K562 (cell line): ENCODE results near the gene VMP1.

Source experiments
- CHD2 ChIP-seq: IDR thresholded peaks from 2 replicates; pipeline ENCODE4 v1.6.1; 2011; ENCODE audit warnings: low read depth, low read length
- PHB2 ChIP-seq: fragments of 450-650 bp; IDR thresholded peaks from 2 replicates; pipeline ENCODE4 v1.6.1; 2017; ENCODE audit warnings: low read depth
- RFX1 ChIP-seq: fragments of 450-650 bp; IDR thresholded peaks from 2 replicates; pipeline ENCODE4 v1.6.1; 2016; ENCODE audit warnings: mild to moderate bottlenecking, moderate library complexity
- TARDBP ChIP-seq: fragments of 450-650 bp; IDR thresholded peaks from 2 replicates; pipeline ENCODE4 v1.6.1; 2016
- ZBTB7A ChIP-seq: IDR thresholded peaks from 2 replicates; pipeline ENCODE4 v1.6.1; 2011; ENCODE audit warnings: low read depth, mild to moderate bottlenecking, low read length, moderate library complexity, borderline replicate concordance; ENCODE audit not compliant: control insufficient read depth
- ZNF699 ChIP-seq: fragments of 250-450 bp; sonication (Bioruptor Pico); IDR thresholded peaks from 2 replicates; pipeline ENCODE4 v1.8.0; 2021; ENCODE audit warnings: mild to moderate bottlenecking, moderate library complexity; ENCODE audit not compliant: insufficient replicate concordance
- ZSCAN29 ChIP-seq: fragments of 450-650 bp; IDR thresholded peaks from 2 replicates; pipeline ENCODE4 v1.6.1; 2017
- TF ChIP-seq, protein P1 (sequence below): sonication (generic); formaldehyde crosslinking; IDR thresholded peaks from 2 replicates; pipeline ENCODE4 v1.8.1; 2023; ENCODE audit warnings: mild to moderate bottlenecking, missing genetic modification reagents
- TF ChIP-seq, protein P2 (sequence below): fragments of 250-450 bp; sonication (Bioruptor Pico); IDR thresholded peaks from 2 replicates; pipeline ENCODE4 v1.8.0; 2022; ENCODE audit warnings: moderate library complexity, mild to moderate bottlenecking, inconsistent platforms
- TF ChIP-seq, protein P3 (sequence below), 3 experiments: IDR thresholded peaks in 2 of 3; conservative IDR thresholded peaks in 1 of 3; 2 replicates each; pipeline ENCODE4 v1.5.1; 2011 to 2012; ENCODE audit warnings: low read length in 3 of 3, mild to moderate bottlenecking in 3 of 3, control low read depth in 2 of 3, improper control_type of control experiment in 1 of 3, inconsistent platforms in 1 of 3, low read depth in 1 of 3, mixed read lengths in 1 of 3, moderate library complexity in 1 of 3; ENCODE audit not compliant: insufficient read depth in 2 of 3
- TF ChIP-seq, protein P4 (sequence below): sonication (generic); formaldehyde crosslinking; IDR thresholded peaks from 2 replicates; pipeline ENCODE4 v1.8.0; 2023; ENCODE audit warnings: mild to moderate bottlenecking, missing genetic modification reagents

DNA sequence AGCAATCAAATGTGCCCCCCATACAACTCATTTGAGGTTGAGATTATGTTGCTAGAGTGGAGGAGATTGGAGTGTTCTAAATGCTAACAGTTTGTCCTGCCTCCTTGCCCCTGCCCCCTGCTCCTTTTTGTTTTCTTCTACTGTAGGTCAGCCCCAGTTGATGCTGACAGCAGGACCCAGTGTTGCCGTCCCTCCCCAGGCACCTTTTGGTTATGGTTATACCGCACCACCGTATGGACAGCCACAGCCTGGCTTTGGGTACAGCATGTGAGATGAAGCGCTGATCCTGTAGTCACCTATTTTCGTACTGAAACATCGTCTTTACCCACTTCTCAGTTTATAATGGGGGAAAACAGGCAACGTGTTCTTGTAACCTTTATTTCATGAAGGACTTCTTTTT lies 13.9 kb upstream of the VMP1 start:
- TF ChIP-seq, protein P1, sequence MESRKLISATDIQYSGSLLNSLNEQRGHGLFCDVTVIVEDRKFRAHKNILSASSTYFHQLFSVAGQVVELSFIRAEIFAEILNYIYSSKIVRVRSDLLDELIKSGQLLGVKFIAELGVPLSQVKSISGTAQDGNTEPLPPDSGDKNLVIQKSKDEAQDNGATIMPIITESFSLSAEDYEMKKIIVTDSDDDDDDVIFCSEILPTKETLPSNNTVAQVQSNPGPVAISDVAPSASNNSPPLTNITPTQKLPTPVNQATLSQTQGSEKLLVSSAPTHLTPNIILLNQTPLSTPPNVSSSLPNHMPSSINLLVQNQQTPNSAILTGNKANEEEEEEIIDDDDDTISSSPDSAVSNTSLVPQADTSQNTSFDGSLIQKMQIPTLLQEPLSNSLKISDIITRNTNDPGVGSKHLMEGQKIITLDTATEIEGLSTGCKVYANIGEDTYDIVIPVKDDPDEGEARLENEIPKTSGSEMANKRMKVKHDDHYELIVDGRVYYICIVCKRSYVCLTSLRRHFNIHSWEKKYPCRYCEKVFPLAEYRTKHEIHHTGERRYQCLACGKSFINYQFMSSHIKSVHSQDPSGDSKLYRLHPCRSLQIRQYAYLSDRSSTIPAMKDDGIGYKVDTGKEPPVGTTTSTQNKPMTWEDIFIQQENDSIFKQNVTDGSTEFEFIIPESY, result no peak
- TF ChIP-seq ZNF699 (CRISPR knock-in tag), result no peak
- no peak for TF ChIP-seq CHD2
- TF ChIP-seq, protein P2, sequence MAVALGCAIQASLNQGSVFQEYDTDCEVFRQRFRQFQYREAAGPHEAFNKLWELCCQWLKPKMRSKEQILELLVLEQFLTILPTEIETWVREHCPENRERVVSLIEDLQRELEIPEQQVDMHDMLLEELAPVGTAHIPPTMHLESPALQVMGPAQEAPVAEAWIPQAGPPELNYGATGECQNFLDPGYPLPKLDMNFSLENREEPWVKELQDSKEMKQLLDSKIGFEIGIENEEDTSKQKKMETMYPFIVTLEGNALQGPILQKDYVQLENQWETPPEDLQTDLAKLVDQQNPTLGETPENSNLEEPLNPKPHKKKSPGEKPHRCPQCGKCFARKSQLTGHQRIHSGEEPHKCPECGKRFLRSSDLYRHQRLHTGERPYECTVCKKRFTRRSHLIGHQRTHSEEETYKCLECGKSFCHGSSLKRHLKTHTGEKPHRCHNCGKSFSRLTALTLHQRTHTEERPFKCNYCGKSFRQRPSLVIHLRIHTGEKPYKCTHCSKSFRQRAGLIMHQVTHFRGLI (CRISPR knock-in tag), result no peak
- TF ChIP-seq, protein P3, sequence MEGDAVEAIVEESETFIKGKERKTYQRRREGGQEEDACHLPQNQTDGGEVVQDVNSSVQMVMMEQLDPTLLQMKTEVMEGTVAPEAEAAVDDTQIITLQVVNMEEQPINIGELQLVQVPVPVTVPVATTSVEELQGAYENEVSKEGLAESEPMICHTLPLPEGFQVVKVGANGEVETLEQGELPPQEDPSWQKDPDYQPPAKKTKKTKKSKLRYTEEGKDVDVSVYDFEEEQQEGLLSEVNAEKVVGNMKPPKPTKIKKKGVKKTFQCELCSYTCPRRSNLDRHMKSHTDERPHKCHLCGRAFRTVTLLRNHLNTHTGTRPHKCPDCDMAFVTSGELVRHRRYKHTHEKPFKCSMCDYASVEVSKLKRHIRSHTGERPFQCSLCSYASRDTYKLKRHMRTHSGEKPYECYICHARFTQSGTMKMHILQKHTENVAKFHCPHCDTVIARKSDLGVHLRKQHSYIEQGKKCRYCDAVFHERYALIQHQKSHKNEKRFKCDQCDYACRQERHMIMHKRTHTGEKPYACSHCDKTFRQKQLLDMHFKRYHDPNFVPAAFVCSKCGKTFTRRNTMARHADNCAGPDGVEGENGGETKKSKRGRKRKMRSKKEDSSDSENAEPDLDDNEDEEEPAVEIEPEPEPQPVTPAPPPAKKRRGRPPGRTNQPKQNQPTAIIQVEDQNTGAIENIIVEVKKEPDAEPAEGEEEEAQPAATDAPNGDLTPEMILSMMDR (IDR thresholded peaks at IDR 0.05 in 2 of 3, conservative IDR thresholded peaks at IDR 0.05 in 1 of 3; ENCODE audit: insufficient read depth in 2 of 3, low read depth in 1 of 3, low read length in 3 of 3), result no peak
- TF ChIP-seq ZBTB7A, result no peak
- no peak for TF ChIP-seq RFX1
- TF ChIP-seq ZSCAN29, result no peak
- no peak for TF ChIP-seq PHB2
- TF ChIP-seq, protein P4, sequence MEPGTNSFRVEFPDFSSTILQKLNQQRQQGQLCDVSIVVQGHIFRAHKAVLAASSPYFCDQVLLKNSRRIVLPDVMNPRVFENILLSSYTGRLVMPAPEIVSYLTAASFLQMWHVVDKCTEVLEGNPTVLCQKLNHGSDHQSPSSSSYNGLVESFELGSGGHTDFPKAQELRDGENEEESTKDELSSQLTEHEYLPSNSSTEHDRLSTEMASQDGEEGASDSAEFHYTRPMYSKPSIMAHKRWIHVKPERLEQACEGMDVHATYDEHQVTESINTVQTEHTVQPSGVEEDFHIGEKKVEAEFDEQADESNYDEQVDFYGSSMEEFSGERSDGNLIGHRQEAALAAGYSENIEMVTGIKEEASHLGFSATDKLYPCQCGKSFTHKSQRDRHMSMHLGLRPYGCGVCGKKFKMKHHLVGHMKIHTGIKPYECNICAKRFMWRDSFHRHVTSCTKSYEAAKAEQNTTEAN (CRISPR knock-in tag), result no peak
- no peak for TF ChIP-seq TARDBP
